ENCODE results near the gene PPP1R36.

GRCh38 chr14:64611358-64612020 is 61.7 kb downstream of the PPP1R36 start:
- TF ChIP-seq CTCF (conservative IDR thresholded peaks at IDR 0.05; ENCODE audit: low read depth, low read length) = no peak
- TF ChIP-seq EZH2 (IDR thresholded peaks at IDR 0.05; ENCODE audit: borderline replicate concordance, low read depth, low read length, poor library complexity, severe bottlenecking) = no peak

All from A673 (cell line).